Astrocyte (in vitro differentiated cells and primary cell): ENCODE measurements around the gene MRGPRF.

Source experiments
- CTCF ChIP-seq: IDR thresholded peaks from 2 replicates; pipeline ENCODE4 v1.5.1; 2011; ENCODE audit warnings: low read depth, mild to moderate bottlenecking, inconsistent platforms, low read length, moderate library complexity; ENCODE audit not compliant: insufficient read depth
- EZH2 ChIP-seq: IDR thresholded peaks from 2 replicates; pipeline ENCODE4 v1.6.1; 2012; ENCODE audit warnings: mild to moderate bottlenecking, low read length, inconsistent platforms; ENCODE audit not compliant: insufficient read depth

DNA sequence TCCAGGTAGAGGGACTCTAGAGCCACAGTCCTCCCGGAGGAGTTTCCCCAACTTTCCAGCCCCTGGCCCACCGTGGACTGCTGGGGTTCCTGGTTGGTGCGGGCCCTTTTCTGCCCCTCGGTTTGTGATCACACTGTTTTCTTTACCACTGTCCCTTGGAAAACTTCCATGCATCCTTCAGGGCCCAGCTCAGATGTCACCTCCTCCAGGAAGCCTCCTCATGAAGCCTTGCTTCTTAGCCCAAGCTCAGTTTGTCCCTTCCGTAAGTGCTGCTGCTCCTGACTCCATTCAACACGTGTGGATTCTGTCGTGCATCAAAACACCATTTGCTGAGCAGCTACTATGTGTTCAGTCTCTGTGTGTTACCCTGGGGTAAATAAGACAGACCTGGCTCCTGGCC lies 19.8 kb upstream of the MRGPRF start:
- TF ChIP-seq CTCF (no peak), EZH2 (no peak)
